HepG2 (cell line): ENCODE measurements around the gene EEIG1. TPM values are rescaled to one million over a fixed set of nuclear protein-coding genes. Genes with fewer than 3 reads are reported as not detected.

Experiments
- ATF4 ChIP-seq, 2 experiments: fragments of 450-650 bp in 1 of 2; sonication (generic) in 1 of 2; formaldehyde crosslinking; IDR thresholded peaks; 2 replicates each; pipeline versions ENCODE4 v1.5.0 to v1.8.0; 2020 to 2022; ENCODE audit warnings: mild to moderate bottlenecking in 1 of 2, missing genetic modification reagents in 1 of 2
- CENPBD1 ChIP-seq: sonication (generic); formaldehyde crosslinking; IDR thresholded peaks from 2 replicates; pipeline ENCODE4 v1.8.0; 2022; ENCODE audit warnings: missing genetic modification reagents, low read depth, mild to moderate bottlenecking, borderline replicate concordance
- KAT8 ChIP-seq: IDR thresholded peaks from 2 replicates; pipeline ENCODE4 v1.6.1; 2016; ENCODE audit warnings: missing genetic modification reagents, missing compliant biosample characterization
- LBX2 ChIP-seq: sonication (generic); formaldehyde crosslinking; IDR thresholded peaks from 2 replicates; pipeline ENCODE4 v1.5.0; 2020; ENCODE audit warnings: missing genetic modification reagents, mild to moderate bottlenecking, borderline replicate concordance
- MAFG ChIP-seq: sonication (generic); formaldehyde crosslinking; IDR thresholded peaks from 2 replicates; pipeline ENCODE4 v1.5.1; 2020; ENCODE audit warnings: mild to moderate bottlenecking, missing genetic modification reagents
- MED1 ChIP-seq: sonication (generic); formaldehyde crosslinking; IDR thresholded peaks from 2 replicates; pipeline ENCODE4 v1.4.0; 2020; ENCODE audit warnings: missing genetic modification reagents
- NFE2L1 ChIP-seq: sonication (generic); formaldehyde crosslinking; IDR thresholded peaks from 2 replicates; pipeline ENCODE4 v1.4.0; 2020; ENCODE audit warnings: missing genetic modification reagents, mild to moderate bottlenecking, borderline replicate concordance
- NFIC ChIP-seq: IDR thresholded peaks from 2 replicates; pipeline ENCODE4 v1.6.1; 2012; ENCODE audit warnings: mild to moderate bottlenecking, low read length, inconsistent platforms
- NR1H2 ChIP-seq: sonication (generic); formaldehyde crosslinking; IDR thresholded peaks from 2 replicates; pipeline ENCODE4 v1.8.1; 2022; ENCODE audit warnings: low read depth, missing genetic modification reagents, borderline replicate concordance
- PLRG1 ChIP-seq: fragments of 450-650 bp; conservative IDR thresholded peaks from 2 replicates; pipeline ENCODE4 v1.6.1; 2016
- PRDM10 ChIP-seq: sonication (generic); formaldehyde crosslinking; IDR thresholded peaks from 2 replicates; pipeline ENCODE4 v1.4.0; 2020; ENCODE audit warnings: low read depth, missing genetic modification reagents
- SIX1 ChIP-seq: sonication (generic); formaldehyde crosslinking; IDR thresholded peaks from 2 replicates; pipeline ENCODE4 v1.4.0; 2020; ENCODE audit warnings: missing genetic modification reagents, borderline replicate concordance
- SMARCC2 ChIP-seq: fragments of 450-650 bp; IDR thresholded peaks from 2 replicates; pipeline ENCODE4 v1.6.1; 2017; ENCODE audit warnings: antibody characterized with exemption, mild to moderate bottlenecking
- STAT6 ChIP-seq: sonication (generic); formaldehyde crosslinking; IDR thresholded peaks from 2 replicates; pipeline ENCODE4 v1.4.0; 2020; ENCODE audit warnings: missing genetic modification reagents, mild to moderate bottlenecking, borderline replicate concordance
- TEAD3 ChIP-seq: optimal IDR thresholded peaks from 2 replicates; pipeline ENCODE3; 2016; ENCODE audit warnings: borderline replicate concordance
- YEATS2 ChIP-seq: sonication (generic); formaldehyde crosslinking; IDR thresholded peaks from 2 replicates; pipeline ENCODE4 v1.4.0; 2020; ENCODE audit warnings: missing genetic modification reagents, borderline replicate concordance
- ZKSCAN1 ChIP-seq: fragments of 150-350 bp; IDR thresholded peaks from 2 replicates; pipeline ENCODE4 v1.6.1; 2014; ENCODE audit warnings: low read length
- ZNF101 ChIP-seq: sonication (generic); formaldehyde crosslinking; IDR thresholded peaks from 2 replicates; pipeline ENCODE4 v1.4.0; 2020; ENCODE audit warnings: mild to moderate bottlenecking, low read depth, missing genetic modification reagents, borderline replicate concordance
- ZNF451 ChIP-seq: sonication (generic); formaldehyde crosslinking; IDR thresholded peaks from 2 replicates; pipeline ENCODE4 v1.5.0; 2020; ENCODE audit warnings: mild to moderate bottlenecking, missing genetic modification reagents
- ZNF558 ChIP-seq: sonication (generic); formaldehyde crosslinking; IDR thresholded peaks from 2 replicates; pipeline ENCODE4 v1.9.0; 2022; ENCODE audit warnings: mild to moderate bottlenecking, missing genetic modification reagents, borderline replicate concordance
- polyA plus RNA-seq, 8 experiments: library from polyadenylated mRNA; depleted of rRNA in 3 of 8; stranded (reverse) in 7 of 8; unstranded in 1 of 8; fragments of >200 nt; fragmentation: Illumina TruSeq in 4 of 8; extraction: Trizol in 4 of 8; gene quantifications; 2 replicates each; pipeline versions ENCODE4 v1.2.1 to v1.2.3, GENCODE V29; 2011 to 2016; ENCODE audit warnings: low read depth in 4 of 8, missing spikeins in 1 of 8, mixed read lengths in 1 of 8; ENCODE audit not compliant: insufficient read depth in 1 of 8
- total RNA-seq, 5 experiments: library from RNA; depleted of rRNA; stranded (reverse); fragments of >200 nt; fragmentation: Illumina TruSeq; extraction: Trizol; gene quantifications; 2 replicates each; pipeline ENCODE4 v1.2.3, GENCODE V29; 2016; ENCODE audit warnings: low read depth in 1 of 5
- TF ChIP-seq, protein P1 (sequence below): sonication (generic); formaldehyde crosslinking; conservative IDR thresholded peaks from 2 replicates; pipeline ENCODE4 v1.8.0; 2022; ENCODE audit warnings: mild to moderate bottlenecking, moderate library complexity, missing genetic modification reagents

Gene EEIG1
- total and polyA plus RNA-seq, 2 of the 13 experiments (the other 11 are each of a cell fraction or from before 2014, with no cell fraction given): 16.6 to 25.2 TPM

GRCh38 chr9:128009639-128010038 lies 28.9 kb upstream of the EEIG1 start (continued):
- TF ChIP-seq, protein P1, sequence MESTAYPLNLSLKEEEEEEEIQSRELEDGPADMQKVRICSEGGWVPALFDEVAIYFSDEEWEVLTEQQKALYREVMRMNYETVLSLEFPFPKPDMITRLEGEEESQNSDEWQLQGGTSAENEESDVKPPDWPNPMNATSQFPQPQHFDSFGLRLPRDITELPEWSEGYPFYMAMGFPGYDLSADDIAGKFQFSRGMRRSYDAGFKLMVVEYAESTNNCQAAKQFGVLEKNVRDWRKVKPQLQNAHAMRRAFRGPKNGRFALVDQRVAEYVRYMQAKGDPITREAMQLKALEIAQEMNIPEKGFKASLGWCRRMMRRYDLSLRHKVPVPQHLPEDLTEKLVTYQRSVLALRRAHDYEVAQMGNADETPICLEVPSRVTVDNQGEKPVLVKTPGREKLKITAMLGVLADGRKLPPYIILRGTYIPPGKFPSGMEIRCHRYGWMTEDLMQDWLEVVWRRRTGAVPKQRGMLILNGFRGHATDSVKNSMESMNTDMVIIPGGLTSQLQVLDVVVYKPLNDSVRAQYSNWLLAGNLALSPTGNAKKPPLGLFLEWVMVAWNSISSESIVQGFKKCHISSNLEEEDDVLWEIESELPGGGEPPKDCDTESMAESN (CRISPR knock-in tag): no peak
- TF ChIP-seq NR1H2 (CRISPR knock-in tag): no peak
- TF ChIP-seq NFIC: no peak
- TF ChIP-seq SIX1 (CRISPR knock-in tag): no peak
- TF ChIP-seq KAT8 (CRISPR knock-in tag): 0 out of 2 replicates have a peak, but pooled peaks have one; percentile 16
- TF ChIP-seq ZNF558 (CRISPR knock-in tag): no peak
- TF ChIP-seq MED1 (CRISPR knock-in tag): peak; percentile 50; the same call in 1 of the 2 replicates
- TF ChIP-seq STAT6 (CRISPR knock-in tag): no peak
- TF ChIP-seq YEATS2 (CRISPR knock-in tag): no peak
- no peak for TF ChIP-seq SMARCC2
- TF ChIP-seq ZNF101 (CRISPR knock-in tag): no peak
- no peak for TF ChIP-seq CENPBD1 (CRISPR knock-in tag)
- TF ChIP-seq MAFG (CRISPR knock-in tag): no peak
- TF ChIP-seq ZNF451 (CRISPR knock-in tag): no peak
- peak; percentile 20 for TF ChIP-seq TEAD3 (CRISPR knock-in tag)
- no peak for TF ChIP-seq ATF4 (CRISPR knock-in tag; IDR thresholded peaks at IDR 0.05)
- TF ChIP-seq LBX2 (CRISPR knock-in tag): no peak
- no peak for TF ChIP-seq ZKSCAN1
- TF ChIP-seq NFE2L1 (CRISPR knock-in tag): no peak
- no peak for TF ChIP-seq PLRG1
- TF ChIP-seq PRDM10: no peak
